Thymus (tissue), 11 donors: ENCODE results near the gene CENATAC. TPM values are rescaled to one million over a fixed set of nuclear protein-coding genes. Genes with fewer than 3 reads are reported as not detected.
"Not testable (repeated sequence)": the region's sequence is repeated elsewhere in the genome, so short reads cannot be mapped to it uniquely, and the experiment has no call there.

ENCODE experiments used
- DNase-seq, 9 donors: peaks; one replicate each; pipeline ENCODE4 v3.0.0-alpha.2; 2013; ENCODE audit warnings: low spot score in 9 of 9, low read depth in 6 of 9, missing footprints in 1 of 9
- H3K27ac ChIP-seq, 2 donors: one replicate each; pipeline ENCODE4 v1.5.1; 2013; ENCODE audit warnings: control low read depth in 1 of 2, low read depth in 1 of 2, low read length in 1 of 2, mild to moderate bottlenecking in 1 of 2, moderate library complexity in 1 of 2
- H3K27me3 ChIP-seq, 2 donors: one replicate each; pipeline ENCODE4 v1.5.1; 2013; ENCODE audit warnings: low read length in 1 of 2; ENCODE audit not compliant: control insufficient read depth in 2 of 2, insufficient read depth in 1 of 2
- H3K36me3 ChIP-seq, 2 donors: one replicate each; pipeline ENCODE4 v1.5.1; 2013; ENCODE audit warnings: low read length in 1 of 2, mild to moderate bottlenecking in 1 of 2, moderate library complexity in 1 of 2; ENCODE audit not compliant: control insufficient read depth in 2 of 2, insufficient read depth in 2 of 2
- H3K4me1 ChIP-seq, 2 donors: one replicate each; pipeline ENCODE4 v1.5.1; 2013; ENCODE audit warnings: low read length in 2 of 2; ENCODE audit not compliant: control insufficient read depth in 2 of 2, insufficient read depth in 2 of 2
- H3K4me3 ChIP-seq, 2 donors: one replicate each; pipeline ENCODE4 v1.5.1; 2013; ENCODE audit warnings: low read length in 2 of 2, control low read depth in 1 of 2, mild to moderate bottlenecking in 1 of 2
- H3K9me3 ChIP-seq, 2 donors: one replicate each; pipeline ENCODE4 v1.5.1; 2013; ENCODE audit warnings: low read length in 1 of 2, mild to moderate bottlenecking in 1 of 2; ENCODE audit not compliant: control insufficient read depth in 2 of 2, insufficient read depth in 1 of 2
- WGBS: extraction: QIAGEN DNeasy Blood & Tissue Kit; methylation state at CpG from one replicate; pipeline ENCODE4 v1.1.7; 2013; 5-methylcytosine and 5-hydroxymethylcytosine counted together
- polyA plus RNA-seq: library from polyadenylated mRNA; stranded (reverse); fragments of 200-250 nt; gene quantifications from one replicate; pipeline ENCODE4 v1.2.3, GENCODE V29; 2013
- total RNA-seq: library from RNA; stranded (reverse); fragments of 120-200 nt; gene quantifications from one replicate; pipeline ENCODE4 v1.2.4, GENCODE V29; 2013
- donor health status: healthy.

Gene CENATAC
- total and polyA plus RNA-seq, 2 donors: 15.5 to 79.1 TPM

DNA sequence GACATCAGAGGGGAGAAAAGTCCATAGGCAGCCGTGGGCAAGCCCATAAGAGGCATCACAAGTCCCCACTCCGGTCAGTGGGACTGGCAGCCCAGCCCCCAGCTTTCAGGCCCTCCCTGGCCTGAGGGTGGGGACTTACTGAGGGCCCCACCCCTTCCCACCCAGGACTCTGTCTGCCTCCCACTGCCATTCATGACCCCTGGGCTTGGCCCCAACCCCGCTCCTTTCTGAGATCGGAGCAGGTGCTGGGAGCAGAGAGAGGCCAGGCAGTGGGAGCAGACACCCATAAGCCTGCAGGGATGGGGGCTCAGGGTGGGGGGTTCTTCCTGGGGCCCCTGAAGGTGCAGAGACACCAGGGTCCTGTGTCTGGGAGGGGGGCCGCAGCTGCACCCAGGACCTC lies 36.7 kb upstream of the CENATAC start:
- no peak overlapping the region for H3K4me3 ChIP-seq
- H3K4me1 ChIP-seq: no peaks in the 10 kb centered on the region
- DNase-seq: no peak
- whole genome bisulfite sequencing: 97% methylated on average over 5 of the region's 5 CpGs
- no peak overlapping the region for H3K27ac ChIP-seq
- no peaks in the 10 kb centered on the region for H3K9me3 ChIP-seq
- H3K27me3 ChIP-seq: no peaks in the 10 kb centered on the region
- H3K36me3 ChIP-seq: no peaks in the 10 kb centered on the region

DNA sequence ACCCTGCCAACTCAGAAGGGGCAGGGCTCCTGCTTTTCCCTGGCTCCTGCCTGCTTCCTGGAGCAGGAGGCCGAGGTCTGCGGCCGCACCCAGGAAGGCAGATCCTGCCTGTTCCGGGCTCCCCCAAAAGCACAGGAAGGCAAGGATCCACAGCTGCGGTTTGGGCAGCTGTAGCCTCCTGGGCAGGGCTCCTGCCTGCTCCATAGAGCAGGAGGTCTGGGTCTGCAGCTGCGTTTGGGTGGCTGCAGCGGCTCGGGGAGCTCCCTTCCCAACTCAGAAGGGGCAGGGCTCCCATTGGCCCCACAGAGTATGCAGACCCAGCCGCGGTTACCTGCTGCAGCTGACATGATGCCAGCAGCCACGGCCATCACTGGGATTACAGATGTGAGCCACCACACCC lies 36.3 kb upstream of the CENATAC start:
- WGBS: 71% methylated on average over 11 of the region's 11 CpGs
- Histone ChIP-seq H3K27ac (no peak overlapping the region), H3K27me3 (no peaks in the 10 kb centered on the region), H3K4me3 (no peak overlapping the region), H3K4me1 (no peaks in the 10 kb centered on the region), H3K9me3 (no peaks in the 10 kb centered on the region), H3K36me3 (no peaks in the 10 kb centered on the region)
- DNase-seq: no peak

DNA sequence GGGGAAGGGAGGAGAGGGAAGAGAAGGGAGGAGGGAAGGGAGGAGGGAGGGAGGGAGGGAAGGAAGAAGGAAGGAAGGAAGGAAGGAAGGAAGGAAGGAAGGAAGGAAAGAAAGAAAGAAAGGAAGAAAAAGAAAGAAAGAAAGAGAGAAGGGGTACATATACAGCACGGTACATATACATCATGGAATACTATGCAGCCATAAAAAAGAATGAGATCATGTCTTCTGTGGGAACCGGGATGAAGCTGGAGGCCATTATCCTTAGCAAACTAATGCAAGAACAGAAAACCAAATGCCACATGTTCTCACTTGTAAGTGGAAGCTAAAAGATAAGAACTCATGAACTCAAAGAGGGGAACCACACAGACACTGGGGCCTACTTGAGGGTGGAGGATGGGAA lies 28.4 kb upstream of the CENATAC start:
- peaks cover 0 to 19% of the 10 kb centered on the region in 2 donors for H3K27me3 ChIP-seq
- H3K36me3 ChIP-seq, H3K9me3 ChIP-seq, DNase-seq, H3K4me3 ChIP-seq, H3K4me1 ChIP-seq, H3K27ac ChIP-seq: not testable (repeated sequence)
- 96% methylated on average over 2 of the region's 2 CpGs for WGBS

DNA sequence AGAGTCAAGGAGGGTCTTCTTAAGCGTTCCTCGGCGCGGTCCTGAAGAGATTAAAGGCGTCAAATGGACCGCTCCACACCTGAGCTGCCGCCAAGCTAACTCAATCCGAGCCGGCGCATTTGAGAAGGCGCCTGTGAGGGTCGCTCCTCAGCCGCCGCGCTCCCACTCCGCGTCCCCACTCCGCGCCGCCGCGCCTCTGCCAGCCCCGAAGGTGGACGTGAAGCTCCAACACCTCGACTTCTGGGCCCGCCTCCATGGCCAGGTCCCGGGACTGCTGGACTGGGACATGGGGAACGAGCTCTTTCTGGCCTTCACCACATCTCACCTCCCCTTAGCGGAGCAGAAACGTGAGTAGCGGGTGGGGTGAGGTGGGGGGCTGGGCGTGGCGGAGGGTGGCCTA lies 26.3 kb upstream of the CENATAC start, which contains the start of gene FOXR1:
Gene FOXR1 (plus strand): TSS at position 116 of the 400 bp plus-strand sequence. CDS start 171 bp downstream, at position 287.
- Histone ChIP-seq H3K9me3 (peaks cover 2 to 4% of the 10 kb centered on the region in 2 donors), H3K4me3 (no peak within 1 kb of the TSS), H3K27ac (no peak within 1 kb of the TSS), H3K36me3 (no peaks in the 10 kb centered on the region), H3K4me1 (no peaks in the 10 kb centered on the region), H3K27me3 (peaks cover 0 to 19% of the 10 kb centered on the region in 2 donors)
- 60% methylated on average over 33 of the region's 33 CpGs for WGBS
- no peak for DNase-seq

DNA sequence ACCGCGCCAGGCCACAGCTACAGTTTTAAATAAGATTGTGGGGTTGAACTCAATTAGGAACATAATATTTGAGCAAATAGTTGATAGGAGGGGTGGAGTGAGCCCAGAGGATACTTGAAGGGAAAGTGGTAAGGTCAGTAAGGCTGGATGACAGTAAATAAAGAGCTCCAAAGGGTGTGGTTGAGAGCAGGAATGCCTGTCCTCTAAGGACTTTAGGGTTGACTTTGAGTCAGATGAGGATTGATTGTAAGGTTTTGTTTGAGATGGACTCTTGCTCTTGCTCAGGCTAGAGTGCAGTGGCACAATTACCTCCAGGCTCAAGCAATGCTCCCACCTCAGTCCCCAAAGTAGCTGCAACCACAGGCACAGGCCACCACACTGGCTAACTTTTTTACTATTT lies 24.0 kb upstream of the CENATAC start:
- Histone ChIP-seq H3K4me1 (peaks cover 0 to 3% of the 10 kb centered on the region in 2 donors), H3K27me3 (peaks cover 0 to 19% of the 10 kb centered on the region in 2 donors), H3K4me3 (no peak overlapping the region), H3K9me3 (peaks cover 2 to 4% of the 10 kb centered on the region in 2 donors), H3K27ac (no peak overlapping the region), H3K36me3 (no peaks in the 10 kb centered on the region)
- DNase-seq: no peak
- 81% methylated on average over 2 of the region's 2 CpGs for WGBS

DNA sequence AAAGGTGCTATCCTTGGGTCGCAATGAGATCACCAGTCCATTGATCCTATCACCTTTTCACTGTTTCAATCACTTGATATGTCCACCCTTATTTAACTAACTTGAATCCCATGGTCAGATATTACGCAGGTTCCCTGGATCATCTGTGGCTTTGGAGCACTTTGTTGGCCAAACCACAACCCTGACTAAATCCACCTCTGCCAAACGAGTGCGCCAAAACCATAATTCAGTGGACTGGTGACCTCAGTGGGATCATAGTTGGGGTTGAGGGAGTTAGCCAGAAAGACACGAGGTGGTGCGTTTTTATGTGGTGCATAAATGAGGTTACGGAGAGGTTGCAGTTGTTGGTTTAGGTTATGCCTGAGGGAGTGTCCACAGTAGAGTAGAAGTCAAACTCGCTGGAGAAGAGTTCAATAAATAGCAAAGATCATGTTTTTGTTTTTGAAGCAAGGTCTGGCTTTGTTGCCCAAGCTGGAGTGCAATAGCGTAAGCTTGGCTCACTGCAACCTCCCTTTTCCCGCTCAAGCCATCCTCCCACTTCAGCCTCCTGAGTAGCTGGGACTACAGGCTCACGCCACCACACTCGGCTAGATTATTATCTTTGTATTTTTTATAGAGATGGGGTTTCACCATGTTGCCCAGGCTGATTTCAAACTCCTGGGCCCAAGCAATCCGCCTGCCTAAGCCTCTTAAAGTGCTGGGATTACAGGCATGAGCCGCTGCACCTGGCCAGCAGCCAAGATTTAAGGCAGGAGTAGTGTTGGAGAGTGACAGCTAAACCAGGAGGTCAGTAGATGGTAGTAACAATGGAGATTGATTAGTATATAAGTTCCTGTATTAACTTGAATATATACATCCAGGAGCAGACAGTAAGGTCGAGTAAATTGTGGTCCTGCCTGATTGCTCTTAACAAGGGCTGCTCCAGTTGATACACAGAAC lies 21.9 kb upstream of the CENATAC start:
- peaks cover 2 to 4% of the 10 kb centered on the region in 2 donors for H3K9me3 ChIP-seq
- peaks cover 0 to 13% of the 10 kb centered on the region in 2 donors for H3K27me3 ChIP-seq
- 96% methylated on average over 15 of the region's 15 CpGs for WGBS
- H3K4me1 ChIP-seq: peaks cover 4 to 18% of the 10 kb centered on the region in 2 donors
- H3K27ac ChIP-seq: no peak overlapping the region
- DNase-seq: no peak
- H3K4me3 ChIP-seq: no peak overlapping the region
- no peaks in the 10 kb centered on the region for H3K36me3 ChIP-seq

DNA sequence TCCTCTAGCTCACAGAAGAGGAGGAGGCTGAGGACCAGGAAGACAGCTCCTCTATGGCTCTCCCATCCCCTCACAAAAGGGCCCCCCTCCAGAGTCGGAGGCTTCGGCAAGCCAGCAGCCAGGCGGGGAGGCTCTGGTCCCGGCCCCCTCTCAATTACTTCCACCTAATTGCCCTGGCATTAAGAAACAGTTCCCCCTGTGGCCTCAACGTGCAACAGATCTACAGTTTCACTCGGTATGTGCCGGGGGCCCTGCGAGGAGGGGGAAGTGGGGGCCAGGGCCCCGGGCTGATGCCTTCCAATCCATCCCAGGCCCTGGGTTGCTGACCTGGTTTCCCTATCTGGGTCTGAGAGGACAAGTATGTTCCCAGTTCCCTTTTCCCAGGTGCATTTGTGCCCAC lies 18.5 kb upstream of the CENATAC start:
- peaks cover 4 to 18% of the 10 kb centered on the region in 2 donors for H3K4me1 ChIP-seq
- no peak overlapping the region for H3K4me3 ChIP-seq
- no peaks in the 10 kb centered on the region for H3K9me3 ChIP-seq
- H3K27ac ChIP-seq: no peak overlapping the region
- H3K36me3 ChIP-seq: no peaks in the 10 kb centered on the region
- WGBS: 20% methylated on average over 9 of the region's 9 CpGs
- peak in 2 of 9 donors; percentile 10 to 31 for DNase-seq
- no peaks in the 10 kb centered on the region for H3K27me3 ChIP-seq

DNA sequence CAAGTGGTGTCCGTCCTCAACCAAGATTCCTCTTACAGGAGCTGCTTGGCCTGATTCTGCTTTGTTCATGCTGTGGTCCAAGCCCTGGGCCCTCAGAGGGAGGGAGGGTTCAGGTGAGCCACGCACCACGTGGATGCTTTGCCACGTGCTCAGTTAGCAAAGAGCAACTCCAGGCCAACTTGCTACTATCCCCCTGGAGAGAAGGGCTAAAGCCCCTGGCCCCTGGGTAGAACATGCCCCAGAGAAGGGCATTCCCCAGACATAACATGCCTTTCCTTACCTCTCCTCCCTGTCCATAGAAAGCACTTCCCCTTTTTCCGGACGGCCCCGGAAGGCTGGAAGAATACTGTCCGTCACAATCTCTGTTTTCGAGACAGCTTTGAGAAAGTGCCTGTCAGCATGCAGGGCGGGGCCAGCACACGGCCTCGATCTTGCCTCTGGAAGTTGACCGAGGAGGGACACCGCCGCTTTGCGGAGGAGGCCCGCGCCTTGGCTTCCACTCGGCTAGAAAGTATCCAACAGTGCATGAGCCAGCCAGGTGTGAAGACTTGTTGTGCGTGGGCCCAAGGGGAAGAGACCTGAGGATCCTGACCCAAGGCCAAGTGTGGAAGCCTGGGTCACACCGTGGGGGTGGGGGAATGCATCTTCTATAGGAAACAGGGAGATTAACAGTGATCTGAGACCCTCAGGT lies 17.6 kb upstream of the CENATAC start:
- no peaks in the 10 kb centered on the region for H3K36me3 ChIP-seq
- DNase-seq: no peak
- H3K27me3 ChIP-seq: no peaks in the 10 kb centered on the region
- peaks cover 4 to 18% of the 10 kb centered on the region in 2 donors for H3K4me1 ChIP-seq
- H3K4me3 ChIP-seq: no peak overlapping the region
- H3K9me3 ChIP-seq: no peaks in the 10 kb centered on the region
- H3K27ac ChIP-seq: no peak overlapping the region
- 66% methylated on average over 21 of the region's 21 CpGs for whole genome bisulfite sequencing

DNA sequence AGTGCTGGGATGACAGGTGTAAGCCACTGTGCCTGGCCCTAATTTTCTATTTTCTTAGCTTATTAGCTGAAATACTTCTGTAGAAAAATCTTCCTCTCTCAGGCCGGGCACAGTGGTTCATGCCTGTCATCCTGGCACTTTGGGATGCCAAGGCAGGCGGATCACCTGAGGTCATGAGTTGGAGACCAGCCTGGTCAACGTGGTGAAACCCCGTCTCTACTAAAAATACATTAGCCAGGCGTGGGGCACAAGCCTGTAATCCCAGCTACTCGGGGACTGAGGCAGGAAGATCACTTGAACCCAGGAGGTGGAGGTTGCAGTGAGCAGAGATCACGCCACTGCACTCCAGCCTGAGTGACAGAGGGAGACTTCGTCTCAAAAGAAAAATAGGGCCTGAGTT lies 13.6 kb upstream of the CENATAC start:
- not testable (repeated sequence) for H3K4me3 ChIP-seq, H3K27ac ChIP-seq, H3K36me3 ChIP-seq, H3K27me3 ChIP-seq, H3K9me3 ChIP-seq, DNase-seq
- 90% methylated on average over 8 of the region's 8 CpGs for WGBS
- peaks cover 4 to 11% of the 10 kb centered on the region in 2 donors for H3K4me1 ChIP-seq
